ENCODE results near the gene NEAT1.

The NEAT1 gene

DNA sequence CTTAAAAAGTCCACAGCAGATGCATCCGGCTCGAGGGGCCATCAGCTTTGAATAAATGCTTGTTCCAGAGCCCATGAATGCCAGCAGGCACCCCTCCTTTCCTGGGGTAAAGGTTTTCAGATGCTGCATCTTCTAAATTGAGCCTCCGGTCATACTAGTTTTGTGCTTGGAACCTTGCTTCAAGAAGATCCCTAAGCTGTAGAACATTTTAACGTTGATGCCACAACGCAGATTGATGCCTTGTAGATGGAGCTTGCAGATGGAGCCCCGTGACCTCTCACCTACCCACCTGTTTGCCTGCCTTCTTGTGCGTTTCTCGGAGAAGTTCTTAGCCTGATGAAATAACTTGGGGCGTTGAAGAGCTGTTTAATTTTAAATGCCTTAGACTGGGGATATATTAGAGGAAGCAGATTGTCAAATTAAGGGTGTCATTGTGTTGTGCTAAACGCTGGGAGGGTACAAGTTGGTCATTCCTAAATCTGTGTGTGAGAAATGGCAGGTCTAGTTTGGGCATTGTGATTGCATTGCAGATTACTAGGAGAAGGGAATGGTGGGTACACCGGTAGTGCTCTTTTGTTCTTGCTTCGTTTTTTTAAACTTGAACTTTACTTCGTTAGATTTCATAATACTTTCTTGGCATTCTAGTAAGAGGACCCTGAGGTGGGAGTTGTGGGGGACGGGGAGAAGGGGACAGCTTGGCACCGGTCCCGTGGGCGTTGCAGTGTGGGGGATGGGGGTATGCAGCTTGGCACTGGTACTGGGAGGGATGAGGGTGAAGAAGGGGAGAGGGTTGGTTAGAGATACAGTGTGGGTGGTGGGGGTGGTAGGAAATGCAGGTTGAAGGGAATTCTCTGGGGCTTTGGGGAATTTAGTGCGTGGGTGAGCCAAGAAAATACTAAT is 1.9 kb downstream of the NEAT1 start:
- ATAC-seq, result no peak

DNA sequence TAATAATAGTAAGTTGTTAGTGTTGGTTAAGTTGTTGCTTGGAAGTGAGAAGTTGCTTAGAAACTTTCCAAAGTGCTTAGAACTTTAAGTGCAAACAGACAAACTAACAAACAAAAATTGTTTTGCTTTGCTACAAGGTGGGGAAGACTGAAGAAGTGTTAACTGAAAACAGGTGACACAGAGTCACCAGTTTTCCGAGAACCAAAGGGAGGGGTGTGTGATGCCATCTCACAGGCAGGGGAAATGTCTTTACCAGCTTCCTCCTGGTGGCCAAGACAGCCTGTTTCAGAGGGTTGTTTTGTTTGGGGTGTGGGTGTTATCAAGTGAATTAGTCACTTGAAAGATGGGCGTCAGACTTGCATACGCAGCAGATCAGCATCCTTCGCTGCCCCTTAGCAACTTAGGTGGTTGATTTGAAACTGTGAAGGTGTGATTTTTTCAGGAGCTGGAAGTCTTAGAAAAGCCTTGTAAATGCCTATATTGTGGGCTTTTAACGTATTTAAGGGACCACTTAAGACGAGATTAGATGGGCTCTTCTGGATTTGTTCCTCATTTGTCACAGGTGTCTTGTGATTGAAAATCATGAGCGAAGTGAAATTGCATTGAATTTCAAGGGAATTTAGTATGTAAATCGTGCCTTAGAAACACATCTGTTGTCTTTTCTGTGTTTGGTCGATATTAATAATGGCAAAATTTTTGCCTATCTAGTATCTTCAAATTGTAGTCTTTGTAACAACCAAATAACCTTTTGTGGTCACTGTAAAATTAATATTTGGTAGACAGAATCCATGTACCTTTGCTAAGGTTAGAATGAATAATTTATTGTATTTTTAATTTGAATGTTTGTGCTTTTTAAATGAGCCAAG is 2.7 kb downstream of the NEAT1 start:
- ATAC-seq, result peak; percentile 46 to 52

DNA sequence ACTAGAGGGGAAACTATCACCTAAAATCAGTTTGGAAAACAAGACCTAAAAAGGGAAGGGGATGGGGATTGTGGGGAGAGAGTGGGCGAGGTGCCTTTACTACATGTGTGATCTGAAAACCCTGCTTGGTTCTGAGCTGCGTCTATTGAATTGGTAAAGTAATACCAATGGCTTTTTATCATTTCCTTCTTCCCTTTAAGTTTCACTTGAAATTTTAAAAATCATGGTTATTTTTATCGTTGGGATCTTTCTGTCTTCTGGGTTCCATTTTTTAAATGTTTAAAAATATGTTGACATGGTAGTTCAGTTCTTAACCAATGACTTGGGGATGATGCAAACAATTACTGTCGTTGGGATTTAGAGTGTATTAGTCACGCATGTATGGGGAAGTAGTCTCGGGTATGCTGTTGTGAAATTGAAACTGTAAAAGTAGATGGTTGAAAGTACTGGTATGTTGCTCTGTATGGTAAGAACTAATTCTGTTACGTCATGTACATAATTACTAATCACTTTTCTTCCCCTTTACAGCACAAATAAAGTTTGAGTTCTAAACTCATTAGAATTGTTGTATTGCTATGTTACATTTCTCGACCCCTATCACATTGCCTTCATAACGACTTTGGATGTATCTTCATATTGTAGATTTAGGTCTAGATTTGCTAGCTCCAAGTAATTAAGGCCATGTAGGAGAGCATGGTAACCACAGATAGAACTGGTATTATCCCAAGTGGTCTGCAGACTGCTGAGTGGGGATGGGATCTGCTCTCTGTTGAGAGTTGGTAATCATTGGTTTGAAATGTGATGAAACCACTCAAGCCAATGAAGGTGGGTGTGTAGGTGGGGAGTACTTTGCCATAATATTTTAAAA is 3.6 kb downstream of the NEAT1 start:
- peak; percentile 51 to 52 for ATAC-seq

- ATAC-seq, result no peak
Measured at GRCh38 chr11:65426839-65427690, 4.5 kb downstream of the NEAT1 start.

DNA sequence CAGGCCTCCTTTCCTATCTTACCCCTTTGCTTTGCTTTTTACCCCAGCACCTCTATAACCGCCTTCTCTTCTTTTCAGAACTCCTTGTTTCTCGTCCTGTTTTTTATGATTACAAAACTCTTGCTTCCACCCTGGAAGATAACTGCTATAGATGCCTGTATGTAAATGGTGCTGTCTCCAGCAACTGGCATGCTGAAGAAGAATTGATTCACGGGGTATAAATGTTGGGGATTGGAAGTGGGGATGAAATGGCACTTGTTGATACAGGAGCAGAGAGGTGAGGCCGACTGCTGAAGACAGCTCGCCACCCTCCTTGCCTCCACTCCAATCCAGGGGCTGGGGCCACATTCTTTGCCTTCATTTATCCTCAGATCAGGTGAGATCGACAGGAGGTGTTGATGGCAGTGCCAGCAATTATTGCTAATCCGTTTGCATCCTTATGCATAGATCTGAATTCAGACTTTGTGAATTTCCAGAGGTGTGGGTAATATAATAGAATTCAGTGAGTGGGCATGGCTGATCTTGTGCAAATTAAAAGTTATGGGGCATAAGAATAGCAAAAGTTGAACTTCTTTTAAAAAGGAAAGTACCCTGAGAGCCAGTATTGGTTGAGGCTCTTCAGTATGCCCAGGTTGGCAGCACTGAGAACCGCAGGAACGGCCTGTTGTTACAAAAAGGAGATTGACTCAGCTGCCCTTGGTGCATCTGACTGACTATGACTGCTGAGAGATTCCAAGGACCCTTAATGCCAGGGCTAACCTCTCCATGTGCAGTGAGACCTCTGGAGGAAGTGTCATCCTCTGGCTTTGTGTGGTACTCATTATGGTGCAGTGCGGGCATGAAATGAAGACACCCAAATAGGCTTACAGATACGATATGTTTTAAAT is 5.3 kb downstream of the NEAT1 start:
- ATAC-seq, result peak in 1 of 2 donors; percentile 3

DNA sequence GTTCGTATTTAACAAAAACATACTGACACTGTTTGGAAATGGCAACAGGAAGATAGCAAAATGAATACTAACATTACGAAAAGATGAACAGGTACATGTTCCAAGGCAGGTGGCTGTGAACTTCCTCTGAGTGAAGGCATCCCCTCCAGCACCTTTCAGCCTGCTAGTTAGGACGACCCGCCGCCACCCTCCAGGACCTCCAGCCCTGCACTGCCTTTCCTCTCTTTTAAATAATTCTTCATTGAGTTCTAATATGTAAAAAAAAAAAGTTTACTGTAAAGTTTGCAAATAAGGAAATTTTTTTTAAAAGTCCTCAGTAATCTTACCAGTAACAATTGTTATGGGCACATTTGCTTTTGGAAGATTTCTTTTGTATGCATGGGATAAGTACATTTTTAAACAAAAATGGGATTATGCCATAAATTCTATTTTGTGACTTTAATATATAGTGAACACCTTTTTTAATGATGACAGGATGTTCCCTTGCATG is 6.0 kb downstream of the NEAT1 start:
- no peak for ATAC-seq

DNA sequence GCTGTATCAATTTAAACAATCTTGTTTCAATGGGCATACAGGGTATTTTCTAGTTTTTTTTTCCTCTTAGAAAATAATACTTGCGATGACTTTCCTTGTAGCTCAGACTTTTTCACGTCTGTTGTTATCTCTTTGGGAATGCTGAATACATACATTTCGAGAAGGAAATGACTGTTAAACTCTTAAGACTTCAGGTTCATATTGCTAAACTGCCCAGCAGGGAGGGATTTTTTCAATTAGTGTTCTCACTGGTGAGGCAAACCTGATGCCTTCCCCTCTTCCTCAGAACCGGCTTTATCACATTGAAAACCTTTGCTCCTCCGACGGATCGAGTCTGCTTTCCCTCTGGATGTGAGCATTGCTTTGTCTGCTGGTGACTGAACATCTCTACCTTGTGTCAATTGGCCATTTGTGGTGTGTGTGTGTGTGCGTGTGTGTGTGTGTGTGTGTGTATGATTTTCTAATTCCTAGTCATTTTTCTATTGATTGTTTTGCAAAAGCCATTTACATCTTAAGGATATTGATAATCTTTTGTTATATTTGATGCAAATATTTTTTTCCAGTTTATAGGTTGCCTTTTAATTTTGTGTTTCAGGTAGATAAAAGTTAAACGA is 6.6 kb downstream of the NEAT1 start:
- no peak for ATAC-seq

DNA sequence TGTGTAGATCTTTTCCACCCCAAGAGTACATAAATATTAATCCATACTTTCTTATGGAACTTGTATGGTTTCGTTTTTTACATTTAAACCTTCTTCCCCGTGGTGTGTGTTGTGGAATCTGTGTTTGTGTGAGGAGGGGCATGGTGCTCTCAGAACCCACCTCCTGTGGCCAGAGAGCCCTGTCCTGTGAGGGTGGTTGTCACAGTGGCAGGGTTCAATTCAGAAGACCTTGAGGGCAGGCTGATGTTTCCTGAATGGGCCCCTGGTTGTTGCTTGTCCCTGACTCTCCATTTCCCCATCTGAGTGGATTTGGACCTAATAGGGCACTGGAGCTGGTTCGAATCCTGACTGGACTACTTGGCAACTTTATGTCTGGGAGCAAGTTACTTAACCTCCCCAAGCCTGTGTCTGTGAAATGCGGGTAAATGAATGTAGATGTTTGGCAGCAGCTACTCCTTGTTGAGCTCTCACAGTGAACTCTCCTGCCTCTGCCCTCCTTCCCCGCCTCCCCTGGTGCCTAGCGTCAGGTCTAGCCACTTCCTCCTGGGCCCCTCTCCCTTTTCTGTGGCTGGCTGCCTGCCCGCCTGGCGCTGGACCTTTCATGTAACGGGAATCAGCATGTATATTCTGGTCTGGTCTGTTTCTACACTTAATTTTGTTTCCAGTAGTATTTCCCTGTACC is 7.3 kb downstream of the NEAT1 start:
- no peak for ATAC-seq

DNA sequence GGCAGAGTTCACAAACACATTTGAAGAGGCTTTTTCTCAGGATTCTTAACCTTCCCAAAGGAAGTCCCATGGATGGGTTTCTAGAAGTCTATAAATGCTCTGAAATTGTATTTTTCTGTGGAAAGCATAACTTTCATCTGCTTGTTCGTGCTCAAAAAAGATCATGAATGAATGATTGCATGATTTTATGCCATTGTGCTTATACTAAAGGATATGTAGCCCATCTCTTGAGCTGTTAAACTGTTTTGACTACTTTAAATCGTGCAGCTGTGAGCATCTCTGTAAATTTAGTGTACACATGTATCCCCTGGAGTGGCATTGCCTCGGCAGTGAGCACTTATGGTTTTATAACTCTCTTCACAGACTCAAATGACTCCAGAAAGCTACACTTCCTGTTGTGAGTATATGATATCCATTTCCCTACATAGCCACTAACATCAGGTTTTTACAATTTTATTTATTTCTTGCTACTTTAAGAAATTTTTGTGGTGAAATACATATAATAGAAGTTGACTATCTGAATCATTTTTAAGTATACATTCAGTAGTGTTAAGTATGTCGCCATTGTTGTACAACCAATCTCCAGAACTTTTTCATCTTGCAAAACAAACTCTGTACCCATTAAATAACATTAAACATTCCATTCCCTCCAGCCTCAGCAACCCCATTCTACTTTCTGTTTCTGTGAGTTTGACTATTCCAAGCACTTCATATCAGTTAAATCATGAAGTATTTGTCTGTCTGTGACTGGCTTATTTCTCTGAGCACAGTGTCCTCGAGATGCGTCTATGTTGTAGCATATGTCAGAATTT is 8.0 kb downstream of the NEAT1 start:
- no peak for ATAC-seq

- ATAC-seq, result peak; percentile 22
Measured at GRCh38 chr11:65431451-65432099, 9.0 kb downstream of the NEAT1 start.

GRCh38 chr11:65432100-65432650 is 9.6 kb downstream of the NEAT1 start:
- no peak for ATAC-seq

DNA sequence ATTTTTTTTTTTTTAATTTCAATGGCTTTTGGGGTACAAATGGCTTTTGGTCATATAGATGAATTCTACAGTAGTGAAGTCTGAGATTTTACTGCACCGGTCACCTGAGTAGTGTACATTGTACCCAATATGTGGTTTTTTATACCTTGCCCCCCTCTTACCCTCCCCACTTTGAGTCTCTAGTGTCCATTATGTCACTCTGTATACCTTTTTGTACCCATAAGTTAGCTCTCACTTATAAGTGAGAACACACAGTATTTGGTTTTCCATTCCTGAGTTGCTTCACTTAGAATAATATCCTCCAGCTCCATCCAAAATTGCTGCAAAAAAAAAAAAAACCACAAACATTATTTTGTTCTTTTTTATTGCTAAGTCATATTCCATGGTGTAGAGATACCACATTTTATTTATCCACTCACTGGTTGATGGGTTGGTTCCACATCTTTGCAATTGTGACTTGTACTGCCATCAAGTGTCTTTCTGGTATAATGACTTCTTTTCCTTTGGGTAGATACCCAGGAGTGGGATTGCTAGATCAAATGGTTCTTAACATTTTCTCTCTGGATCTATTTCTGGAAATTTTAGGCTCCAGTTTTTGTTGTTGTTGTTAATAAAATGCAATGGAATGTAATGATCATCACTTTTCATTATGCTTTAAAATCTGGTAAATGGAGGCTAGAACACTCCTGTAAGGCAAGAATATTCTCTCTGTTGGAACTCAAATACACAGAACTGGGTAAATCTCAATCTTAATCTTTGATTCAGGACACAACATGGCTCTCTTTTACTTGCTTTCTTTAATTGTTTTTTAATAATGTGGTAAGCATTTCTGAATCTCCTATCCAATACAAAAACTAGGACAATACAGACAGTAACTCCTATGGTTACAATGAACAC is 10.3 kb downstream of the NEAT1 start:
- ATAC-seq, result peak in 1 of 2 donors; percentile 30

- ATAC-seq, result no peak
Measured at GRCh38 chr11:65433657-65434056, 11.1 kb downstream of the NEAT1 start.

DNA sequence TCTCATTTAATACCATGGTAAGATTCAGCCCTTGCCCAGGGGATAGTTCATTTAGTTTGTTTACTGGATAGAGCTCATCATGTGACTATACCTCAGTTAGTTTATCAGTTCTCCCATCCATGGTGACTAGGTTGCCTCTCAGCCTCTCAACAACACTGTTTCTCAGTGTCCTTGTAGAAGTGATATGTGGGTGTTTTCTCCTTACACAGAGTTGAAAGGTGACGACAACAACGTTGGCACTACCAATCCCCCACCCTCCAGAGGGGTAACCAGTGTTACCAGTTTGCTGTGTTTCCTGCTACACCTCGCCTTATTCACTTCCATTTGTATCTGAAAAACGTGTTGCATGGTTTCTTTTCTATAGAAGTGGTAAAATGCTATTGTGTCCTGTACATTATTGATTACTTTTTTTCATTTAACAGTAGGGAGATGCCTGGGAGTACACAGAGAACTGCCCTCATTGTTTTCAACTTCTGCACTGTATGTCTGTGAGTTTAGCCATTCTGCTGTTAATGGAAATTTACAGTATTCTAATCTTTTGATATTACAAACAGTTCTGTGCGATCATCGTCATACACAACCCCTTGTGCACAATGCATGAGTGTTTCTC is 11.6 kb downstream of the NEAT1 start:
- no peak for ATAC-seq

- no peak for ATAC-seq
Measured at GRCh38 chr11:65434667-65435410, 12.2 kb downstream of the NEAT1 start.

Data from activated CD4-positive, CD25-positive, alpha-beta regulatory T cell treated with anti-CD3 and anti-CD28 coated beads, Interleukin-2, amount 50 U/mL, for 24 hours (primary cell).